ENCODE data around the gene CCDC38.

CCDC38 gene

GRCh38 chr12:95967301-95967700 lies 24.9 kb upstream of the CCDC38 start:
- DNase-seq, result no peak
- Histone ChIP-seq H3K36me3 (no peaks in the 10 kb centered on the region), H3K4me3 (ENCODE audit: low read depth, low read length) (no peak overlapping the region), H3K27ac (no peak overlapping the region), H3K27me3 (ENCODE audit: insufficient read depth, low read depth, severe bottlenecking) (no peaks in the 10 kb centered on the region), H3K9me3 (ENCODE audit: severe bottlenecking) (no peaks in the 10 kb centered on the region)
- TF ChIP-seq CTCF (IDR thresholded peaks at IDR 0.05; ENCODE audit: low read depth, low read length), result no peak

GRCh38 chr12:95966287-95966870 lies 24.0 kb upstream of the CCDC38 start:
- no peak for DNase-seq
- no peaks in the 10 kb centered on the region for H3K9me3 ChIP-seq (ENCODE audit: severe bottlenecking)
- H3K27ac ChIP-seq, result no peak overlapping the region
- no peaks in the 10 kb centered on the region for H3K36me3 ChIP-seq
- no peaks in the 10 kb centered on the region for H3K27me3 ChIP-seq (ENCODE audit: insufficient read depth, low read depth, severe bottlenecking)
- no peak for TF ChIP-seq CTCF (IDR thresholded peaks at IDR 0.05; ENCODE audit: low read depth, low read length)
- no peak overlapping the region for H3K4me3 ChIP-seq (ENCODE audit: low read depth, low read length)

- Histone ChIP-seq H3K36me3 (no peaks in the 10 kb centered on the region), H3K4me3 (ENCODE audit: low read depth, low read length) (no peak overlapping the region), H3K27me3 (ENCODE audit: insufficient read depth, low read depth, severe bottlenecking) (no peaks in the 10 kb centered on the region), H3K9me3 (ENCODE audit: severe bottlenecking) (no peaks in the 10 kb centered on the region), H3K27ac (no peak overlapping the region)
- peak; percentile 33 for DNase-seq
- peak; percentile 67 for TF ChIP-seq CTCF (IDR thresholded peaks at IDR 0.05; ENCODE audit: low read depth, low read length)
Observed at GRCh38 chr12:95963096-95963495, 20.7 kb upstream of the CCDC38 start.

- H3K27me3 ChIP-seq (ENCODE audit: insufficient read depth, low read depth, severe bottlenecking), result no peaks in the 10 kb centered on the region
- H3K27ac ChIP-seq, result no peak overlapping the region
- no peak for TF ChIP-seq CTCF (IDR thresholded peaks at IDR 0.05; ENCODE audit: low read depth, low read length)
- no peak overlapping the region for H3K4me3 ChIP-seq (ENCODE audit: low read depth, low read length)
- no peaks in the 10 kb centered on the region for H3K36me3 ChIP-seq
- H3K9me3 ChIP-seq (ENCODE audit: severe bottlenecking), result no peaks in the 10 kb centered on the region
- DNase-seq, result no peak
Observed at GRCh38 chr12:95962222-95962621, 19.8 kb upstream of the CCDC38 start.

- no peak for DNase-seq
Observed at GRCh38 chr12:95960241-95960640, 17.8 kb upstream of the CCDC38 start.

More at GRCh38 chr12:95960241-95960640, 17.8 kb upstream of the CCDC38 start:
- no peak for TF ChIP-seq CTCF (IDR thresholded peaks at IDR 0.05; ENCODE audit: low read depth, low read length)
- no peaks in the 10 kb centered on the region for H3K27me3 ChIP-seq (ENCODE audit: insufficient read depth, low read depth, severe bottlenecking)
- no peak overlapping the region for H3K27ac ChIP-seq
- no peaks in the 10 kb centered on the region for H3K9me3 ChIP-seq (ENCODE audit: severe bottlenecking)
- no peaks in the 10 kb centered on the region for H3K36me3 ChIP-seq
- H3K4me3 ChIP-seq (ENCODE audit: low read depth, low read length), result no peak overlapping the region
